GM12878 (cell line): ENCODE measurements around the gene OR6C76.

Experiments used
- CTCF ChIP-seq, 3 experiments: IDR thresholded peaks in 2 of 3; conservative IDR thresholded peaks in 1 of 3; 2 replicates each; pipeline ENCODE4 v1.5.1; 2011; ENCODE audit warnings: low read depth in 3 of 3, low read length in 3 of 3, mild to moderate bottlenecking in 3 of 3, control low read depth in 2 of 3, moderate library complexity in 2 of 3, inconsistent platforms in 1 of 3, mixed read lengths in 1 of 3; ENCODE audit not compliant: control insufficient read depth in 2 of 3, insufficient read depth in 1 of 3; ENCODE audit errors: extremely low read depth in 1 of 3
- GABPA ChIP-seq: IDR thresholded peaks from 2 replicates; pipeline ENCODE4 v1.6.1; 2014; ENCODE audit warnings: antibody characterized with exemption, low read depth, mild to moderate bottlenecking, inconsistent platforms
- POLR2A ChIP-seq: IDR thresholded peaks from 2 replicates; pipeline ENCODE4 v1.6.1; 2011; ENCODE audit warnings: low read depth, mild to moderate bottlenecking, low read length
- SMC3 ChIP-seq: IDR thresholded peaks from 2 replicates; pipeline ENCODE4 v1.6.1; 2011; ENCODE audit warnings: low read length, improper control_type of control experiment, borderline replicate concordance
- YY1 ChIP-seq: IDR thresholded peaks from 2 replicates; pipeline ENCODE4 v1.6.1; 2011; ENCODE audit warnings: low read depth, mild to moderate bottlenecking, low read length
- ZNF274 ChIP-seq: IDR thresholded peaks from one replicate; pipeline ENCODE4 v1.8.0; 2011; ENCODE audit not compliant: insufficient read length, insufficient read depth

- TF ChIP-seq ZNF274 (no peak), CTCF (IDR thresholded peaks at IDR 0.05 in 2 of 3, conservative IDR thresholded peaks at IDR 0.05 in 1 of 3; ENCODE audit: control insufficient read depth in 2 of 3, extremely low read depth in 1 of 3, insufficient read depth in 1 of 3, low read depth in 3 of 3, low read length in 3 of 3) (no peak), YY1 (no peak), POLR2A (no peak), GABPA (no peak), SMC3 (no peak)
These were observed 2.5 kb downstream of the OR6C76 start for GRCh38 chr12:55428331-55429243.
